ENCODE results near the gene SRSF5.
"Not testable (repeated sequence)": the region's sequence is repeated elsewhere in the genome, so short reads cannot be mapped to it uniquely, and the experiment has no call there.

The SRSF5 gene

GRCh38 chr14:69766984-69767368 lies at the start of gene SRSF5:
Gene SRSF5, plus strand, starts transcription at chr14:69767142. Its CDS starts 1,015 bp downstream, at chr14:69768157.
- DNase-seq (ENCODE audit: low spot score), result peak; percentile 96

DNA sequence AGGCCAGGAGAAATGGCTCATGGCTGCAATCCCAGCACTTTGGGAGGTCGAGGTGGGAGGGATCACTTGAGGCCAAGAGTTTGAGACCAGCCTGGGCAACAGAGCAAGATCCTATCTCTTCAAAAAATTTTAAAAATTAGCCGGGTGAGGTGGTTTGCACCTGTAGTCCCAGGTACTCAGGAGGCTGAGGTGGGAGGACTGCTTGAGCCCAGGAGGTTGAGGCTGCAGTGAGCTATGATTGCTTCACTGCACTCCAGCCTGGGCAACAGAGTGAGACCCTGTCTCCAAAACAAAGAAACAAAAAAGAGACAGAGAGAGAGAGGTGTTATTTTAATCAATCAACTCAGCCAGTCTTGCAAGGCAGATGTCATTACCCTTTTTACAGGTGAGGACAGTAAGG lies 48.3 kb upstream of the SRSF5 start:
- not testable (repeated sequence) for DNase-seq (ENCODE audit: low spot score)

DNA sequence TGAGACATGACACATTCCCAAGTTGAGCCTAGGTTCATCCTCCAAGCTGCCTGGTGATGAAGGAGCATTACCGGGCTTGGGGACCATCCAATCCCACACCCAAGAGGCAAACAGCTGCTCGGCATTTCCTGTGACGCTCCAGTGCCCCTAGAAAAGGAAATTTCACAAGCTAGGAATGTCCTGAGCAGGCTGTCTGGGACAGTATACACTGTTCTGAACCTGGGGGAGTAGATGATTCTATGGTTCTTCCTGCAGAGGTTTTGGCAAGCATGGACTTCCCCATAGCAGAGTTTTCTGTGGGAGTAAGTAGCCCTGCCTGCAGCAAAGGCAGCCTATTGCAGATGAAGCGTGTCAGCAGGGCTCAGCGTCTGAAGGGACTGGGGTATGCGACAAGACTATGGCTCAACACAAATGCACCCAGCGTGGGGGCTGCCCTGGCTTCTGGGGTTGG lies 47.4 kb upstream of the SRSF5 start:
- DNase-seq (ENCODE audit: low spot score), result peak; percentile 87

GRCh38 chr14:69720912-69721311 lies 46.0 kb upstream of the SRSF5 start:
- no peak for DNase-seq (ENCODE audit: low spot score)

DNA sequence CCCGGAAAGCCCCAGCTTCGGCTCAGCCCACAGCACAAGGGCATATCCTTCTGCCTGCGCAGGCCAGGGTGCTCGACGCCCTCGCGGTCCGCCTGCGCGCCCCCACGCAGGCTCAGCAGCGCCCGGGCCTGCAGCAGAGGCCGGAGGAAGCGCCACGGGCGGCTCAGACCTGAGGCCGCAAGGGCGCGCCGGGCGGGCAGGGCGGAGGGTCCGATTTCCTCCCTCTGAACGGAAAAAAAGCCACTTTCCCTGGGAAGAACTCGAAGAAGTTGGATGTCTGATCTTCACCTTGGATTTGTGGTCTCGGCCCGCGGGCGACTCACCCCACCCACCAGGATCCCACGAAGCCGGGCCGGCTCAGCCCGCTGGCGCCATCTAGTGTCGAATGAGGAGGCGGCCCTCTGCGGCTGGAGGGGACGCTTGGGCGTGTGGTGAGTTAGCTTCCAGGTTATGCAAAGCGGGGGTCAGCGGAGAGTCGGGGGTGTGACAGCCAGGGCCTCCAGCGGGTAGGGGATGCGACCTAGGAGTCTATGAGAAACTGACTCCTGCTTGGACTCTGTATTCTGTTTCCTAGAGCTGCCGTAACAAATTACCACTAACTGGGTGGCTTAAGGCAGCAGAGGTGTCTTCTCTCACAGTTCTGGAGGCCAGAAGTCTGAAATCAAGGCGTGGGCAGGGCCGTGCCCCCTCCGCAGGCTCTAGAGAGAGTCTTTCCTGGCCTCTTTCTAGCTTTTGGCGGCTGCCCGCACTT lies 40.0 kb upstream of the SRSF5 start:
- peak; percentile 94 for DNase-seq (ENCODE audit: low spot score)

DNA sequence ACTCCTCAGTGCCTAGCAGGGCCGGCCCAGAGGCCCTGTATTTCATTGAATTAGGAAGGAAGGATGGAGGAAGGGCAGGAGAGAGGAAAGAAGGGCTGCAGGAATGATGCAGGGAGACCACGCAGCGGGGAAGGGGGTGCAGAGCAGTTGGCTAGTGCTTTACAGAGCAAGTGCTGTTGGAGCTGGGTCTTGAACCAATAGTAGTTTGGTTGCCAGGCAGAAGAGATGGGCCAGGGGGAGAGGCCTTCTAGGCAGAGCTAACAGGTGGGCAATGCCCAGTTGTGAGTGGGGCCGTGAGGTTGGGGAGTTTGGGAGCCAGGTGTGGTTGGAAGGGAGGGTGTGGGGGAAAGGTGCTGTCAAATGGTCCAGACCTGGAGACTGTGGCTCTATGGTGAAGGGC lies 39.1 kb upstream of the SRSF5 start:
- no peak for DNase-seq (ENCODE audit: low spot score)

DNA sequence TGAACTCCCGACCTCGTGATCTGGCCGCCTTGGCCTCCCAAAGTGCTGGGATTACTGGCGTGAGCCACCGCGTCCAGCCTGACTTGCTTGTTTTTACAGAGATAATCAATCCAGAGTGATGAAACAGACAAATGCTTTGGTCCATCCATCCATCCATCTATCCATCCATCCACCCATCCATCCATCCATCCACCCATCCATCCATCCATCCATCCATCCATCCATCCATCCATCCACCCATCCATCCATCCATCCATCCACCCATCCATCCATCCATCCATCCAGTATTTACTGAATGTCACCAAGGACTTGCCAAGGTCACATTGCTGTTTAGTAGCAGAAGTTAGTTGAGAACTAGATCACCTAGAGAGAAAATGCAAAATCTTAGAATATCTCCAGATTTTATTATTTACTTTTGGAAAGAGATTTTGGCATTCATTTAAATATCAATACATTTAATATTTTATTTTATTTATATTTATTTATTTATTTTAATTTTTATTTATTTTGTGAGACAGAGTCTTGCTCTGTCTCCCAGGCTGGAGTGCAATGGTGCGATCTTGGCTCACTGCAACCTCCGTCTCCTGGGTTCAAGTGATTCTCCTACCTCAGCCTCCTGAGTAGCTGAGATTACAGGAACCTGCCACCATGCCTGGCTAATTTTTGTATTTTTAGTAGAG lies 34.9 kb upstream of the SRSF5 start:
- not testable (repeated sequence) for DNase-seq (ENCODE audit: low spot score)

DNA sequence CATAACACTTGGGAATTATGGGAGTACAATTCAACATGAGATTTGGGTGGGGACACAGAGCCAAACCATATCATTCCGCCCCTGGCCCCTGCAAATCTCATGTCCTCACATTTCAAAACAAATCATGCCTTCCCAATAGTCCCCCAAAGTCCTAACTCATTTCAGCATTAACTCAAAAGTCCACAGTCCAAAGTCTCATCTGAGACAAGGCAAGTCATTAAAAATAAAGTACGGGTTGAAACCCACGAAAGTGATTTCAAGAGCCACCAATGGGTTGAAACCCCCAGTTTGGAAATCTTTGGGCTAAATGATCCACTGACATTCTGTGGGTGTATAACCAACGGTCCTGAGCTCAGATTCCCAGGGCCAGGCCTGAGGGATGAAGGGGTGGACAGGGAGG lies 30.5 kb upstream of the SRSF5 start:
- DNase-seq (ENCODE audit: low spot score), result not testable (repeated sequence)

GRCh38 chr14:69741055-69741454 lies 25.9 kb upstream of the SRSF5 start:
- DNase-seq (ENCODE audit: low spot score), result no peak

DNA sequence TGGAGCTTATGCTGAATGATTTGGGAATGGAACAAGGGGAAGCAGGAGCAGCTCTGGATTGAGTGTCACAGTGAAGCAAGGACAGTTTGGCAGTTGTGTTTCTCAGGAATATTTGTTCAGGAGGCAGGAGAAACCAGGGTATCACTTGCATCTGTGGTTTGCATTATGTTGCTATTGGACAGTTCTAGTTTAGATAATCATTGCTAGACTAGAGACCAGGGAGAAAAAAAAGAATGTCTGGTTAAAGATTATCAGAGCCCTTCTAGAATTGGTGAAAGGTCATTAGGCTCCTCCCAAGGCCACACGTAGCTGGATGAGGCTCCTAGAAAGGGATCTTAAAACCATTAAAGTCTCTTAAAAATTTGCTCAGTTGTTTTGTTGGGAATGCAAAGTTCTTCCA lies 17.0 kb upstream of the SRSF5 start:
- no peak for DNase-seq (ENCODE audit: low spot score)

DNA sequence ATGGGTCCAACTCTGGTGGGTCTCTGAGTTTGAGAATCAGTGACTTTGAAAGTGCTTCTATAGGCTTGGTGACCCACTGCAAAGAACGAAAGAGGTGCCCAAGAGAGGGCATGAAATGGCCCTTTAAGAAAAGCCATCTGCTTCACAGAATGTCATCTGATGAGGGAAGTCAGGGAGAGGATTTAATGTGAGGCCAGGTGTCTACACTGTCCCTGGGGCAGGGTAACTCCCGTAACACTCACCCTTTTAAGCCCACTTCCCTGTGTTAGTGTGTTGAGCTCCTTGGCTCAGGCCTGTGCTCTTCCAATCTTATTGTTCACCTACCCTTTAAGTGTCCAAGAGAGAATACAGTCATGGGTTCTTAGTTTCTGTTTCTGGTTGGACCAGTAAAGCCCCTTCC lies 16.4 kb upstream of the SRSF5 start:
- no peak for DNase-seq (ENCODE audit: low spot score)

- DNase-seq (ENCODE audit: low spot score), result no peak
These were observed 14.2 kb upstream of the SRSF5 start for GRCh38 chr14:69752773-69753172.

DNA sequence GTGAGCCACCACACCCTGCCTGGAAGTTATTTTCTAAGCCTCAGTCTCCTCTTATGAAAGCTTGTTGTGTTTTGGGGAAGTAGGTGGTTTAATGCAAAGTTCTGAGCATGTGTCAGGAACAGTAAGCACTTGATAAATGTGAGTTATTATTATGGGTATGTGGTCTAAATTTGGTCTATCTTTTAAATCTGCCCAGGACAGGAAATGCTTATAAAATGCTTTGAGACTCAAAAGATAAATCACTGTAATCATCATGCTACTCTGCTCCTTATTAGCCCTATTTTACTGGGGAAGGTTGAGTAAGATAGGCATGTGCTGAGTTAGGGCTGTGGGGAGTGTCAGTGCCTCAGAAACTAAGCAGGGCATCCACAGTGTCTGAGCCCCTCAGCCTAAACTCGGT lies 13.1 kb upstream of the SRSF5 start:
- no peak for DNase-seq (ENCODE audit: low spot score)

- DNase-seq (ENCODE audit: low spot score), result no peak
These were observed 12.5 kb upstream of the SRSF5 start for GRCh38 chr14:69754487-69754886.

DNA sequence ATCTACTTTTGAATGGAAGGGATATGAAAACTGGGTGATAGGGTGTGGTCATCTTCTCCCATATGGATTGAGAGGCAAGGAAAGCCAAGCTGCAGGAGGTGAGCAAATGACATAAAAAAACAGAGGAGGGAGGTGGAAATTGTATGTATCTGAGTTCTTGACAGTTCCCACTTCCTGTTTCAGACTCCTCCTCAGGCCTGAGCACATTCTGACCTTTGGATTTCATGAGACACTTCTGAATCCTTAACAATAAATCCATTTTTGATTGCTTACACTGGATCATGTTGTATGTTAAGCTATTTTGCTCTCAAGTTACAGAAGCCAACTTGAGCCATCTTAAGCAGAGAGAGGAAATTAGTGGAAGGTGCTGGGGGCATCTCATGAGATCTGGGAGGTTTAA lies 11.6 kb upstream of the SRSF5 start:
- DNase-seq (ENCODE audit: low spot score), result no peak

DNA sequence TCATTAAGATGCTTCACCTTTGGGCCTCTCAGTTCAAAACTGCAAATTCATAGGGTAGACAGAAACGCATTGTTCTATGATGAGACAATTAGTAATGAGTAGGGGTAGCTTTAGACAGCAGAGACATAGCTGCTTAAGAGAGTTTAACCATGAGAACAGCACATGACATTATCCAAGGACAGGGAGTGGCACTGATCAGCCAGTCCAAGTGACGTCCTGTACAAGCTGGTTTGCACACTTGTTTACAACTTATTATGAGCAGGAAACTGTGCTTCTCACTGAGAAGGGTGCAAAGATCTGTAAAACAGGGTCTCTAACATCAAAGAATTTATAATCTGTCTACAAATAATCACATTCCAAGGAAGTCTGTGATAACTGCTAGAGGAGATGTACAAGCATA lies 11.2 kb upstream of the SRSF5 start:
- DNase-seq (ENCODE audit: low spot score), result no peak

GRCh38 chr14:69756298-69756697 lies 10.6 kb upstream of the SRSF5 start:
- DNase-seq (ENCODE audit: low spot score), result no peak

GRCh38 chr14:69760810-69761209 lies 6.1 kb upstream of the SRSF5 start:
- DNase-seq (ENCODE audit: low spot score), result no peak

DNA sequence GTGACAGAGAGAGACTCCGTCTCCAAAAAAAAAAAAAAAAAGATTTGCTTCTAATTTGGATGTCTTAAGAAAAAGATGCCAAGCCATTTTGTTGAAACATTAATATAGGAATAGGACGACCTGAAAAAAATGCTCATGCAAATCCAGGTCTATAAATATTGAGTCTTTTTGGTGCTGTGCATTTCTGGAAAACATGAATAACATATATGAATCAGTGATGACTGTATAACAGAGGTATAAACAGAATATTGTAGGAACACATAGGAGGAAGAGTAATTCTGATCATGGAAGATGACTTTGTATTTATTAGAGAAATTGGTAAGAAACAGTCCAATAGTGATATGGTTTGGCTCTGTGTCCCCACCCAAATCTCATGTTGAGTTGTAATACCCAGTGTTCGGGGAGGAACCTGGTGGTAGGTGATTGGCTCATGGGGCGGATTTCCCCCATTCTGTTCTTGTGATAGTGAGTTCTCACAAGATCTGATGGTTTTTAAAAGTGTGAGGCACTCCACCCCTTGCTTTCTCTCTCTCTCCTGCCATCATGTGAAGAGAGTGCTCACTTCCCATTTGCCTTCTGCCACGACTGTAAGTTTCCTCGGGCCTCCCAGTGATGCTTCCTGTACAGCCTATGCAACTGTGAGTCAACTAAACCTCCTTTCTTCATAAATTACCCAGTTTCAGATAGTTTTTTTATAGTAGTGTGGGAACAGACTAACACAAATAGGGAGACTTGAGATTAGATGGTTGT lies 3.0 kb upstream of the SRSF5 start:
- DNase-seq (ENCODE audit: low spot score), result no peak

- DNase-seq (ENCODE audit: low spot score), result peak; percentile 97
These were observed 542 bp downstream of the SRSF5 start for GRCh38 chr14:69767369-69767999.

- no peak for DNase-seq (ENCODE audit: low spot score)
These were observed 1.9 kb downstream of the SRSF5 start for GRCh38 chr14:69768873-69769272.

- DNase-seq (ENCODE audit: low spot score), result no peak
These were observed 2.7 kb downstream of the SRSF5 start for GRCh38 chr14:69769623-69770022.
